NCI-H748 (cell line): ENCODE results near the gene BRPF3.

Experiments
- DNase-seq: peaks from one replicate; lab custom pipeline; 2025; ENCODE audit not compliant: unreplicated experiment; lab: John Stamatoyannopoulos, UW

The BRPF3 gene

DNA sequence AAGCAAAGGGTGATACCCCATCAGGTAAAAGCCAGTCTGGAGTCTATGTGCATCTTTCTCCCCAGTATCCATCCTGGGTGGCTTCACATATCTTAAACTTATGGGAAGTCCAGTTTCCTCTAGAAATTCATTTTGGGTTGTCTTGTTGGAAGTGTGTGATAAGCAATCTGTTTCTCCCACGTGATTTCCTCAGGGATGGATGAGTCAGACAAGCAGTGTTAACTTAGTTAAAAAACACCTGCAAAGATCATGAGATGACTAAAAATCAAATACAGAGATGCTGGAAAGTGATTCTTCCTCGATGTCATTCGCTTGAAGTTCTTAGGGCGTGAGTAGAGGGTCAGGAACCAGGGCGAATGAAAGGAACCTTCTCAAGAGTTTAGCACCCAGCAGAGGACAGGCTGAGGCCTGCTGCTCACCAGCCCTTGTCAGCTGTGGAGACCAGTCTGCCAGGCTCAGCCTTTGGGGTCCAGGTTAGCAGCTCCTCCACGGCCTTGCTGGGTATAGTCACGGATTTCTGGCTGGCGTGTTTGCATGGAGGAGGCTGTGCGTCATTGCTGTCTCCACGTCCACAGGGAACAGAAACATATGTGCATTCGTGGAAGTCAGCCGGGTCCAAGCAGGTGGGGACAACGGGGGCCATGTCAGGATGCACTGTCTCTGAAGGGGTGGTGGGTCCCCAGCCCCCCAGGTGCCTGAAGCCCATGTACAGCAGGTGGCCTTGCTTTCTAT, 70.5 kb downstream of the BRPF3 start:
- no peak for DNase-seq

DNA sequence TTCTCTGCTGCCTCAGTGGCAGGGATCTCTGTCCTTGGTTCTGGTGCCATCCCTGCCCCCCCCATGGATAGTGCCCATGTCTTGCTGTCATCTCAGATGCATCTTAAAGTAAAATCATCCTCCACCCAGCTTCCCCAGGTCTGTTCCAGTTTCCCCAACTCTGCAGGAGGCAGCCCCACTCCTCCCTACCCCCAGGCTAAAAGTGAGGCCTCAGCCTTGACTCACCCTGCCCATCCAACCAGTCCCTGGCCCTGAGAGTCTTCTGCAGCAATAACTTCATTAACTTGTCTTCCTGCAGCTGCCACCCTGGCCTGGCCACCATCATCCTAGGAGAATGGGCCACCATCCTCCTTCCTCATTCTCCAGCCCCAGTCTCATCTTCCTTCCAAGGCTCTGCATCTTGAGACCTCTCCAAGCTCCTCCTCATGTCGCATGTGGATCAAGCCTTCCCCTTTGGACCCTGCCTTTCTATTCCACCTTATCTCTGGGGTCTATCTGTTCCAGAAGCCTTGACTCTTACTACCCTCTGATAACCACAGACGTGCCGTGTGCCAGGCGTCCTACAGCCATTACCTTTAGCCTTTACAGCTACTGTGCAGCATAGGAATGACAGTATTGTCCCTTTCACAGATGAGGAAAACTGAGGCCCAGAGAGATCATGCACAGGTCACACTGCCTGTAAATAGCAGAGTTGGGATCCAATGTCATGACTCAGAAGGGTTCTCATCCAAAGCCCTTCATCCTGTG, 71.4 kb downstream of the BRPF3 start:
- no peak for DNase-seq

GRCh38 chr6:36268478-36269275, 72.1 kb downstream of the BRPF3 start:
- no peak for DNase-seq

- no peak for DNase-seq
Measured at GRCh38 chr6:36269834-36270705, 73.5 kb downstream of the BRPF3 start, which contains the start of gene PNPLA1. Gene PNPLA1, plus strand, starts transcription at chr6:36270060. Its CDS starts 400 bp downstream, at chr6:36270460.

DNA sequence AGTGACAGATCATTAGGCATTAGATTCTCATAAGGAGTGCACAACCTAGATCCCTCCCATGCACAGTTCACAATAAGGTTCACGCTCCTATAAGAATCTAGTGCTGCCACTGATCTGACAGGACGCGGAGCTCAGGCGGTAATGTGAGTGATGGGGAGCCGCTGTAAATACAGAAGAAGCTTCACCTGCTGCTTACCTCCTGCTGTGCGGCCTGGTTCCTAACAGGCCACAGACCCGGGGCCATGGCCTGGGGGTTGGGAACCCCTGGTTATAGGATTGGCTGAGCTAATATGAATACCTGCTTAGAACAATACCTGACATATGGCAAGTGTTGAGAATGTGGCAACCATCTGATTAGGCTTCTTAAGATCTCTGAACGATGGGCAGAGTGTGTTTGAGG, 75.7 kb downstream of the BRPF3 start:
- DNase-seq: no peak

DNA sequence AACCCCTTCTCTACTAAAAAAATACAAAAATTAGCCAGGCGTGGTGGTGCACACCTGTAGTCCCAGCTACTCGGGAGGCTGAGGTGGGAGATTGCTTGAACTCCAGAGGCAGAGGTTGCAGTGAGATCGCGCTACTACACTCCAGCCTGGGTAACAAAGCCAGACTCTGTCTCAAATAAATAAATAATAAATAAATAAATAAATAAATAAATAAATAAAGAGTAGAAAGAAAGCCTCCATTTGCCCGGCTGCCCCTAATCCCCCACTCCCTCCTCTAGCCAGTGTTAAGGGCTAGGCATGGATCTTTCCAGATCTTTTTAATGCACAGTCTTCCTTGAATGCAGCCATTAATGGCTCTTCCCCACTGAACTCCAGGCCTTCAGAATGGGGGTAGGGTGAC, 76.5 kb downstream of the BRPF3 start:
- DNase-seq: no peak

DNA sequence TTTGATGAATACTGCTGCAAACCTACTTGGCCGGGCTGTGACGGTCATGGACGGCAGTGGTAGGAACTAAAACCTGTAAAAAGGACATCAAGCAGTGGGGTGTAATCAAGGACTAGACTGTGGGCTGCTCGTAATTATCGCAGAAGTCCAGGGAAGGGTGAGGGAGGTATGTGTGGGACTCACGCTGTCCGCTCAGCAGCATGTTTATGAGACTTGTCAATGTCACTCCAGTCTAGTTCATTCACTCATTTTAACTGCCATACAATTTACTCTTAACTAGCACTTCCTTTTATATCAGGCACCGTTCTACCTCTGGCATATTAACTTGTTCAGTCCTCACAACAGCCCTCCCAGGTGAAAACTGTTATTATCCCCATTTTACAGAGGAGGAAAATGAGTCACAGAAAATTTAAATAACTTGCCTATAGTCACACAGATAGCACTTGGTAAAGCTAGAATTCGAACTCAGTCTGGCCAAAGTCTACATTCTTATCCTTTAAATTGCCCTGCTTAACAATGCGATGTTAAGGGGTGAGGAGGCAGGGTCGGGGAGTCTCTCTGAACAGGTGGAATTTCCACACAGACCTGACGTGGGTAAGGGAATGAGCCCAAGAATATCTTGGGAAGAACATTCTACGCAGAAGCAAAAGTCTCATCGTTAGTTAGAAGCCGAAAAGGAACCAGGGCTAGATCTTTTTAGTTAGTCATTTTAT, 77.4 kb downstream of the BRPF3 start:
- DNase-seq: no peak

DNA sequence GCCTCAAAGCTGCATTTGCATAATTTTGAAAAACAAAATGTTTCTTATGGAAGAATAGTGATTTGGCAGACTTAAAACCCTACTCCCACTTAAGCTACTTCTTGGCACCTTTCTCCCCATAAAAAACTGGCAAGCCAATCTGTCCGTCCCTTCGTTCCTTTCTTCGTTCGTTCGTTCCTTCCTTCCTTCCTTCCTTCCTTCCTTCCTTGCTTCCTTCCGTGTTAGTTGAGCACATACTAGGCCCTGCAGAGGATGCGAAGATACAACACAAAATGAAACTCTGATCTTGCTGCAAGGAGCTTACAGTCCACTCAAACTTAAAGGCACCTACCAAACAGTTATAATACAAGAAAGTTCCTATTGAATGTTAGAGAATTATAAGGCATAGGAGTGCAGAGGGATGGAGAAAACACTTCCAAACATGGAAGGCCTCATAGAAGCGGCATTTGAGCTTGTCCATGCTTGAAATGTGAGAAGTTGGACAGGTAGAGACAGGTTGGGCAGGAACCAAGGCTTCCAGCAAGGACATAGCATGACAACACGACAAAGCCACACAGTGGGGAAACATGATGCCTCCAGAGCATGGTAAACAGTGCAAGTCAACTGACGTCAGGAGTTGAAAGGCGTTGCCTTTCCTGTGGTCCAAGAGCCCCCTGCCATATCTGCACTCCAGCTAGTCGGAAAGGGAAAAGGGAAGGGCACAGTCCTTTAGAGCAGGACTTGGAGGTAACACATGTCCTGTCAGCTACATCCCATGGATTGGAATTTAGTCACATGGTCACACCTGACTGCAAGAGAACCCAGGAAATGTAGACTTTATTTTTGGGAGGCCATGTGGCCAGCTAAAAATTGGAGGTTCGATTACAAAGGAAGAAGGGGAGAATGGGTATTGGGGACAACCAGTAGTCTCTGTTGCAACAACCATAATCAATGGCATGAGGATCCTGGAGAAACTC, 80.3 kb downstream of the BRPF3 start:
- peak; percentile 49 for DNase-seq

DNA sequence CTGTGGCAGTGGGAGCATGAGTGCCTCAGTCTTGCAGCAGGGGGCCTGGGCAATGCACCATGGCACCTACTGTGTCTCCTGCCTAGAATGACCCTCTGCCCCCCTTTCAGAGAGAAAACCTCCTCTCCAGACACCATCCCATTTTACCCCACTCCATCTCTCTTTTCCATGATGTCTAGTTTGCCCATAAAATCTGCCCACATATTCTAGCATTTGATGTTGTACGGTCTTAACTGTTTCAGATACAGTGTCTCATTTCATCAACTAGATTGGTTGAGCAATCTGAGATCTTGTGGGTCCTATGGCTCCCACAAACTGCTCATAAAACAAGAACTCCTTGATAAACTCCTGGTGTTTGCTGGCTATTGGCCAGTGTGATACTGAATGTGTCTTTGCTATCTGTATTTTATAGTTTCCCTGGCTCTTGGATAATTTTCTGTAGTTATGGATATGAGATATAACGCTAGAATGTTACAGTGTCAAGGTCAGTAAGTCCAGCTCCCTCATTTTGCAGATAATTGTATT, 81.5 kb downstream of the BRPF3 start:
- no peak for DNase-seq

DNA sequence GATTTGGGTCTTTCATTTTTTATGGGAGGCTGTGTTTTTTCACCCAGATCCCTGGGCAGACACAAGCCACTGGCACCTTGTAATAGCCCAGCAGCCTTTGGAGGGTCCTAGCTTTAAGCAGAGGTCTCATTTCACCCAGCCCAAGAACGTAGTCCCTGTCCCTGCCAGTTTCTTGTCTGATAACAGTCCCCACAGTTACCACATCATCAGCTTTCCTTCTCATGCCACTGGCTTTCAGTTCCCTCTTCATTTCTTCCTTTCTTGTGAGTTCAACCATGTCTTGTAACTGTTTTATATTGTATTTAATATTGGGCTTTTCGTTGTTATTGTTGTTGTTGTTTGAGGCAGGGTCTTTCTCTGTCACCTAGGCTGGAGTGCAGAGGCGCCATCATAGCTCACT, 83.9 kb downstream of the BRPF3 start:
- no peak for DNase-seq

DNA sequence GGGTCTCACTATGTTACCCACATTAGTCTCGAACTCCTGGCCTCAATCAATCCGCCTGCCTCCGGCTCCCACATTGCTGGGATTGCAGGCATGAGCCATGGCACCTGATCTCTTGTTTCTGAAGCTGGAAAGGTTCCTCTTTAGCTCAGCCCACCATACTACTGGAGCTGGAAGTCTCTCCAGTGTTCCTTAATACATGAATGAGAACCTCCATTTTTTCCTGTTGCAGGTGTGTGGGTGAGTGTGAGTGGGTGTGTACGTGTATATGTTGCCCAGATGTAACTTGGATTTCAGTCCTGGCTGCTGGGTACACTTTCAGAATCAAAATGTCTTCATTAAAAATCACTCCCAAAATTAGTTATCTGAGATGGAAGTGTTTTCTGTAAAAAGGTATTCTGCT, 84.4 kb downstream of the BRPF3 start:
- no peak for DNase-seq
